Coronary artery (tissue), 2 donors: ENCODE results near the gene DPP9.
"Not testable (repeated sequence)": the region's sequence is repeated elsewhere in the genome, so short reads cannot be mapped to it uniquely, and the experiment has no call there.

Experiments
- DNase-seq: peaks from one replicate; pipeline ENCODE4 v3.0.0-alpha.2; 2017; ENCODE audit warnings: low spot score
- H3K27ac ChIP-seq, 2 donors: fragments of 200-600 bp; sonication (generic); one replicate each; pipeline ENCODE4 v1.5.1; 2016 to 2019
- H3K4me3 ChIP-seq: fragments of 200-600 bp; sonication (generic); 2 replicates; pipeline ENCODE4 v1.5.1; 2016; ENCODE audit warnings: mild to moderate bottlenecking, moderate library complexity
- CTCF ChIP-seq: fragments of 200-600 bp; sonication (generic); IDR thresholded peaks from one replicate; pipeline ENCODE4 v1.5.1; 2019; ENCODE audit warnings: antibody characterized with exemption

Gene DPP9

GRCh38 chr19:4689403-4689802 lies 34.2 kb downstream of the DPP9 start:
- Histone ChIP-seq H3K27ac (no peak overlapping the region), H3K4me3 (no peak overlapping the region)
- TF ChIP-seq CTCF: no peak
- no peak for DNase-seq

- no peak for TF ChIP-seq CTCF
- H3K4me3 ChIP-seq: no peak overlapping the region
- H3K27ac ChIP-seq: no peak overlapping the region
- no peak for DNase-seq
Observed at GRCh38 chr19:4688587-4688986, 35.1 kb downstream of the DPP9 start.

- no peak for DNase-seq
- no peak overlapping the region for H3K27ac ChIP-seq
- H3K4me3 ChIP-seq: no peak overlapping the region
- TF ChIP-seq CTCF: no peak
Observed at GRCh38 chr19:4687396-4687795, 36.2 kb downstream of the DPP9 start.

GRCh38 chr19:4686700-4687099 lies 36.9 kb downstream of the DPP9 start:
- DNase-seq: no peak
- Histone ChIP-seq H3K4me3 (no peak overlapping the region), H3K27ac (no peak overlapping the region)
- no peak for TF ChIP-seq CTCF

GRCh38 chr19:4684312-4685095 lies 39.1 kb downstream of the DPP9 start:
- H3K4me3 ChIP-seq: no peak overlapping the region
- DNase-seq: no peak
- TF ChIP-seq CTCF: no peak
- peak overlapping the region in 1 of 2 donors; percentile 32 for H3K27ac ChIP-seq

GRCh38 chr19:4682417-4683200 lies 41.0 kb downstream of the DPP9 start:
- no peak for TF ChIP-seq CTCF
- DNase-seq: no peak
- Histone ChIP-seq H3K4me3 (no peak overlapping the region), H3K27ac (no peak overlapping the region)

- not testable (repeated sequence) for H3K27ac ChIP-seq, H3K4me3 ChIP-seq, DNase-seq
Observed at GRCh38 chr19:4680021-4680420, 43.6 kb downstream of the DPP9 start.
